Activated T-helper 2 cell treated with anti-CD3 and anti-CD28 coated beads, Interferon-gamma antibody, Interleukin-2, Interleukin-4, amounts not matched to agents 10 μg/mL and 5 μg/mL and 100 μg/mL, durations not matched to agents 14 hours and 24 hours and 36 hours (primary cell): ENCODE results near the gene PTGER1. TPM values are rescaled to one million over a fixed set of nuclear protein-coding genes. Genes with fewer than 3 reads are reported as not detected.
"Not testable (repeated sequence)": the region's sequence is repeated elsewhere in the genome, so short reads cannot be mapped to it uniquely, and the experiment has no call there.

ENCODE experiments used
- DNase-seq: peaks from one replicate; pipeline ENCODE4 v3.0.0; 2021; ENCODE audit warnings: low spot score
- H3K27ac Mint-ChIP-seq: one replicate; pipeline ENCODE4 v1.8.0; 2021; ENCODE audit warnings: mixed read lengths
- H3K27me3 Mint-ChIP-seq: one replicate; pipeline ENCODE4 v1.8.0; 2021; ENCODE audit warnings: low read depth, mixed read lengths
- H3K36me3 Mint-ChIP-seq: one replicate; pipeline ENCODE4 v1.8.0; 2021; ENCODE audit warnings: low read depth, mixed read lengths
- H3K4me1 Mint-ChIP-seq: one replicate; pipeline ENCODE4 v1.8.0; 2021; ENCODE audit warnings: low read depth, mixed read lengths
- H3K4me3 Mint-ChIP-seq: one replicate; pipeline ENCODE4 v1.8.0; 2021; ENCODE audit warnings: low read depth, mild to moderate bottlenecking, moderate library complexity, mixed read lengths
- H3K9me3 Mint-ChIP-seq: one replicate; pipeline ENCODE4 v1.8.0; 2021; ENCODE audit warnings: mixed read lengths
- intact Hi-C: fragments of 100-400 bp; cut with micrococcal nuclease; formaldehyde crosslinking; loops from one replicate; pipeline ENCODE4 v1.15.1; 2023
- total RNA-seq: library from RNA; stranded (reverse); gene quantifications from 2 replicates; pipeline ENCODE4 v1.2.3, GENCODE V29; 2022

PTGER1 gene
- total RNA-seq, 1 donor from 2014 or later = 1.1 TPM

DNA sequence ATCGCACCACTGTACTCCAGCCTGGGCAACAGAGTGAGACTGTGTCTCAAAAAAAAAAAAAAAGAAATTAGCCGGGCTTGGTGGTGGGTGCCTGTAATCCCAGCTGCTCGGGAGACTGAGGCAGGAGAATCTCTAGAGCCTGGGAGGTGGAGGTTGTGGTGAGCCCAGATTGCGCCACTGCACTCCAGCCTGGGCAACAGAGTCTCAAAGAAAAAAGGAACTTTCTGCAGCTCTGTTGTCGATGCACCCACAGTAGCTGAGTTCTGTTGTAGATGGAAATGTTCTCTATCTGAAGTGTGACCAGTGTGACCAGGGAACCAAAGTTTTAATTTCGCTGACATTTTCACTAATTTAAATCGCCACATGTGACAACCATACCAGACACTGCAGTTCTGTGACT, 12.8 kb downstream of the PTGER1 start:
- H3K9me3 Mint-ChIP-seq, H3K4me3 Mint-ChIP-seq, H3K27me3 Mint-ChIP-seq, H3K4me1 Mint-ChIP-seq, H3K27ac Mint-ChIP-seq, DNase-seq, intact Hi-C loops: not testable (repeated sequence)
- H3K36me3 Mint-ChIP-seq = peaks cover 81% of the 10 kb centered on the region

DNA sequence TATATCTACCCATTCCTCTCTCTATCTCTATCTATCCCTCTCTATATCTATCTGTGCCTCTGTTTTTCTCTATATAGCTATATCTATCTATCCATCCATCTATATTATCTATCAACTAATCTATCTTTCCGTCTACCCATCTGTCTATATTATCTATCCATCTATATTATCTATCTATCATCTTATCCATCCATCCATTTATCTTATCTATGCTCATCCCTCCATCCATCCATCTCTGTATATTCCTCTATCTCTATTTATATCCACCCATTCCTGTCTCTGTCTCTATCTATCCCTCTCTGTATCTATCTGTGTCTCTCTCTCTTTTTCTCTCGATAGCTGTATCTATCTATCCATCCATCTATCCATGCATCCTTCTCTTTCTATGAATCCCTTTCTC, 14.2 kb downstream of the PTGER1 start:
- Mint-ChIP-seq H3K27me3 (no peaks in the 10 kb centered on the region), H3K36me3 (peaks cover 71% of the 10 kb centered on the region), H3K27ac (no peak overlapping the region), H3K9me3 (no peaks in the 10 kb centered on the region), H3K4me1 (no peaks in the 10 kb centered on the region), H3K4me3 (no peak overlapping the region)
- intact Hi-C loops = no loop called here
- no peak for DNase-seq

GRCh38 chr19:14459703-14460102, 15.5 kb downstream of the PTGER1 start:
- DNase-seq = no peak
- H3K9me3 Mint-ChIP-seq = no peaks in the 10 kb centered on the region
- no peak overlapping the region for H3K27ac Mint-ChIP-seq
- no peaks in the 10 kb centered on the region for H3K27me3 Mint-ChIP-seq
- H3K4me3 Mint-ChIP-seq = no peak overlapping the region
- H3K4me1 Mint-ChIP-seq = no peaks in the 10 kb centered on the region
- intact Hi-C loops = no loop called here
- H3K36me3 Mint-ChIP-seq = peaks cover 70% of the 10 kb centered on the region

DNA sequence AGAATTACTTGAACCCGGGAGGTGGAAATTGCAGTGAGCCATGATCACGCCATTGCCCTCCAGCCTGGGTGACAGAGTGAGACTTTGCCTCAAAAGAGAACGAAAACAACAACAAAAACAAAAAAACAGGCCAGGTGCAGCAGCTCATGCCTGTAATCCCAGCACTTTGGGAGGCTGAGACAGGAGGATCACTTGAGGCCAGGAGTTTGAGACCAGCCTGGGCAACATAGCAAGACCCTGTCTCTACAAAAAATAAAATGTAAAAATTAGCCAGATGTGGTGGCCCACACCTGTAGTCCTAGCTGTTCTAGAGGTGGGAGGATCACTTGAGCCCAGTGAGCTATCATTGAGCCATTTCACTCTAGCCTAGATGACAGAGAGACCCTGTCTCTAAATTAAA, 22.9 kb downstream of the PTGER1 start:
- H3K4me3 Mint-ChIP-seq, H3K27ac Mint-ChIP-seq, H3K9me3 Mint-ChIP-seq, H3K4me1 Mint-ChIP-seq, DNase-seq, H3K27me3 Mint-ChIP-seq, intact Hi-C loops: not testable (repeated sequence)
- H3K36me3 Mint-ChIP-seq = peaks cover 62% of the 10 kb centered on the region

GRCh38 chr19:14450876-14451275, 24.3 kb downstream of the PTGER1 start:
- H3K27ac Mint-ChIP-seq = no peak overlapping the region
- H3K36me3 Mint-ChIP-seq = peaks cover 73% of the 10 kb centered on the region

DNA sequence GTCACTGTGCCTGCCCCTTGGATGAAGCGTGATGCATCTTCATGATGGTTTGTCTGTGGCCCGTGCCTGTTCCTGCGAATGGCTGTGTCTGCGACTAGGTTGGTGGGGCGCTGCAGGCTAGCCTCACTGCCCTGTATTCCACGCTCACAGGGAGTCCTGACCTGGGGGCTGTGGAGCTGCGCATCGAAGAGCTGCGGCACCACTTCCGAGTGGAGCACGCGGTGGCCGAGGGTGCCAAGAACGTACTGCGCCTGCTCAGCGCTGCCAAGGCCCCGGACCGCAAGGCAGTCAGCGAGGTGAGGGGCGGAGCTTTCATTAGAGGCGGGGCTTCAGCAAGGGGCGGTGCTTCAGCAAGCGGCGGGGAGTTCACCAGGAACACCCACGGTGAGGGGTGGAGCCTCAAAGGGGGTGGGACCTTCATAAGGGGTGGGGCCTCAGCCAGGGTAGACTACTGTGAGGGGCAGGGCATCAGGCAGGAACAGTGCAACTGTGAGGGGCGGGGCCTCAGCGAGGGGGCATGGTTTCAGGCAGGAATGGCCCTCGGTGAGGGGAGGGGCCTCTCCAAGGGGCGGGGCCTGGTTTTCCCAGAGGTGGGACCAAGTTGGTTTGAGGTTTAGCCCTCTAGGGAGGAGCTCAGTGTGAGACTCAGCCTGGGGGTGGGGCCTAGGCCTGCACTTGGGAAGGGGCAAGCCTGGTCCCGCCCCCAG, 24.8 kb downstream of the PTGER1 start:
- no peaks in the 10 kb centered on the region for H3K9me3 Mint-ChIP-seq
- peak; percentile 68 for DNase-seq
- peaks cover 70% of the 10 kb centered on the region for H3K36me3 Mint-ChIP-seq
- no peaks in the 10 kb centered on the region for H3K27me3 Mint-ChIP-seq
- H3K4me3 Mint-ChIP-seq = no peak overlapping the region
- intact Hi-C loops = no loop called here
- H3K27ac Mint-ChIP-seq = no peak overlapping the region
- peaks cover 2% of the 10 kb centered on the region for H3K4me1 Mint-ChIP-seq

More at GRCh38 chr19:14450876-14451275, 24.3 kb downstream of the PTGER1 start:
- intact Hi-C loops = no loop called here
- Mint-ChIP-seq H3K4me1 (peaks cover 2% of the 10 kb centered on the region), H3K27me3 (no peaks in the 10 kb centered on the region), H3K9me3 (no peaks in the 10 kb centered on the region), H3K4me3 (no peak overlapping the region)
- DNase-seq = no peak

- Mint-ChIP-seq H3K27me3 (no peaks in the 10 kb centered on the region), H3K9me3 (no peaks in the 10 kb centered on the region), H3K27ac (no peak overlapping the region), H3K36me3 (peaks cover 70% of the 10 kb centered on the region), H3K4me3 (no peak overlapping the region), H3K4me1 (peaks cover 4% of the 10 kb centered on the region)
- no peak for DNase-seq
- intact Hi-C loops = no loop called here
These were observed 25.8 kb downstream of the PTGER1 start for GRCh38 chr19:14449321-14449720.

DNA sequence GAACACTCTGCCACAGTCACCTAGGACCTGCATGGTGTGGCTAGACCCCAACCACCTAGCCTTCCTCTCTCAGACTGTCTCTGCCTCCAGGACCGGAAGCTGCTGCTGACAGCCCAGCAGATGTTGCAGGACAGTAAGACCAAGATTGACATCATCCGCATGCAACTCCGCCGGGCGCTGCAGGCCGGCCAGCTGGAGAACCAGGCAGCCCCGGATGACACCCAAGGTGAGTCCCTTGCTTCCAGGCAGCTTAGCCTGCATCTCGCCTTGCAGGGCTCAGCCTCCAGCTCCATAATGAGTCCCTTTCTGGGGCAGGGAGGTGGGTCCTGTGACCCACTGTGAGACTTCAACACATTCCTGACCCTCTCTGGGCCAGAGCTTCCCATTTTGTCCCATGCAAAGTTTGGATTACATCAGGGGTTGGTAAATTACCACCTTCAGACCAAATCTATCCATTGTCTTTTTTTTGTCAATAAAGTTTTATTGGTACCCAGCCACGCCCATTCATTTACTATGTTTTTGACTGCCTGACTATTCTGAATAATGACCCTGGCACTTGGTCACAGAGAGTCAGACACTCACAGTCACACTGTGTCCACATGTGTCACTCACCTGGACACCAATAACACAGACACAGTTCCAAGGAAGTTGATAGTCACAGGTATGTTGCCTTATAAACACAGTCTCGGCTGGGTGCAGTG, 28.7 kb downstream of the PTGER1 start:
- no peak for DNase-seq
- no peaks in the 10 kb centered on the region for H3K27me3 Mint-ChIP-seq
- H3K4me1 Mint-ChIP-seq = peaks cover 4% of the 10 kb centered on the region
- H3K27ac Mint-ChIP-seq = no peak overlapping the region
- H3K36me3 Mint-ChIP-seq = peaks cover 74% of the 10 kb centered on the region
- no peaks in the 10 kb centered on the region for H3K9me3 Mint-ChIP-seq
- H3K4me3 Mint-ChIP-seq = no peak overlapping the region
- intact Hi-C loops = no loop called here

- peaks cover 61% of the 10 kb centered on the region for H3K36me3 Mint-ChIP-seq
- no peak for DNase-seq
- intact Hi-C loops = no loop called here
- no peaks in the 10 kb centered on the region for H3K9me3 Mint-ChIP-seq
- H3K4me1 Mint-ChIP-seq = peaks cover 20% of the 10 kb centered on the region
- H3K27me3 Mint-ChIP-seq = no peaks in the 10 kb centered on the region
- no peak overlapping the region for H3K4me3 Mint-ChIP-seq
- H3K27ac Mint-ChIP-seq = no peak overlapping the region
These were observed 31.4 kb downstream of the PTGER1 start for GRCh38 chr19:14443632-14444216.

- H3K4me3 Mint-ChIP-seq = peak overlapping the region; percentile 26
- peaks cover 55% of the 10 kb centered on the region for H3K36me3 Mint-ChIP-seq
- H3K9me3 Mint-ChIP-seq = no peaks in the 10 kb centered on the region
- H3K27me3 Mint-ChIP-seq = no peaks in the 10 kb centered on the region
- peaks cover 20% of the 10 kb centered on the region for H3K4me1 Mint-ChIP-seq
- no peak overlapping the region for H3K27ac Mint-ChIP-seq
- intact Hi-C loops = no loop called here
- DNase-seq = no peak
These were observed 32.1 kb downstream of the PTGER1 start for GRCh38 chr19:14442891-14443631.

DNA sequence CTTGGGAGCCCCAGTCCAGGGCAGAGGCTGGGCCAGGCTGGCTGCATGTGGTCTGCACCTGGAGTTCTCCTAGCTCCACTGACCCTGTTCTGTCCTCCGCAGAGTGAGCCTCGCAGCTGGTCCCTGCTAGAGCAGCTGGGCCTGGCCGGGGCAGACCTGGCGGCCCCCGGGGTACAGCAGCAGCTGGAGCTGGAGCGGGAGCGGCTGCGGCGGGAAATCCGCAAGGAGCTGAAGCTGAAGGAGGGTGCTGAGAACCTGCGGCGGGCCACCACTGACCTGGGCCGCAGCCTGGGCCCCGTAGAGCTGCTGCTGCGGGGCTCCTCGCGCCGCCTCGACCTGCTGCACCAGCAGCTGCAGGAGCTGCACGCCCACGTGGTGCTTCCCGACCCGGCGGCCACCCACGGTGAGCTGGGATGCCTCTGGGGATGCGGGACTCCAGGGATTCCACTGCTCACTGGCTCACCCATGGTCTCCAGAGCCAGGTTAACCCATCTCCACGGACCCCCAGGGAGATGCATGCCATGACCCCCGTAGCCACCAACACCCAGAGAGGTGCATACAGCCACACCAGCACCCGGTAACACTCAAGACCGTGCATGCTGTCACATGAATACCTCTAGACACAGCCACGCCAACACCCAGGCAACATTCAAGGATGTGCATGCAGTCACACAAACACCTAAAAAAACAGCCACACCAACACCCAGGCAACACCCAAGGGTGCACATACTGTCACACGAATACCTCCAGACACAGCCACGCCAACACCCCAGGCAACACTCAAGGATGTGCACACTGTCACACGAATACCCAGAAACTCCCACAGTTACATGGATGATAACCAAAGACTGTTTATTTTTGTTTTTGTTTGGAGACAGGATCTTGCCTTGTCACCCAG, 33.9 kb downstream of the PTGER1 start:
- Mint-ChIP-seq H3K4me3 (peak overlapping the region; percentile 95), H3K36me3 (peaks cover 45% of the 10 kb centered on the region), H3K27me3 (no peaks in the 10 kb centered on the region), H3K27ac (no peak overlapping the region), H3K4me1 (peaks cover 22% of the 10 kb centered on the region), H3K9me3 (no peaks in the 10 kb centered on the region)
- intact Hi-C loops = no loop called here
- DNase-seq = no peak

DNA sequence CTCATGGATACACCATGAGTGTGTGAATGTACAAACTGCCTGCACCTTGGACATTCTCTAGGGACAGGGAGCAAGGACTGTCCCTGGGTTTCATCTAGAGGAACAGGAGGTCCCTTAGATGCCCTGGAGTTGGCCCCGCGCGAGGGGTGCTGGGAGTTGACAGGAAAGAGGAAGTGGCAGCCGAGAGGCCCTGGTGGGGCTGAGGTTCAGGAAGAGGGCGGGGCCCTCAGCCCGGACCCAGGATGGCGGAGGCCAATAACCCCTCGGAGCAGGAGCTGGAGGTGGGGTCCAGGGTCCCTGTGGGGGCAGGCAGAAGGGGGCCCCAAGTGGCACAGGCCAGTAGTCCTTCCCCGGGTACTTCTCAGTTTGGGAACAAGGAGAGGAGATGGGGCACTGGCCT, 35.1 kb downstream of the PTGER1 start:
- H3K27ac Mint-ChIP-seq = peak overlapping the region; percentile 90
- intact Hi-C loops = no loop called here
- H3K4me3 Mint-ChIP-seq = peak overlapping the region; percentile 95
- peaks cover 25% of the 10 kb centered on the region for H3K4me1 Mint-ChIP-seq
- peaks cover 39% of the 10 kb centered on the region for H3K36me3 Mint-ChIP-seq
- peak; percentile 78 for DNase-seq
- no peaks in the 10 kb centered on the region for H3K27me3 Mint-ChIP-seq
- no peaks in the 10 kb centered on the region for H3K9me3 Mint-ChIP-seq
